Hepatocyte (in vitro differentiated cells): ENCODE measurements around the gene IFI27L1. TPM values are rescaled to one million over a fixed set of nuclear protein-coding genes. Genes with fewer than 3 reads are reported as not detected.

Experiments
- DNase-seq: peaks from one replicate; pipeline ENCODE4 v3.0.0-alpha.2; 2016; ENCODE audit warnings: low spot score
- H2AFZ ChIP-seq: fragments of 200-600 bp; sonication (generic); 2 replicates; pipeline ENCODE4 v1.6.0; 2016; ENCODE audit warnings: antibody characterized with exemption, mild to moderate bottlenecking
- H3K27ac ChIP-seq: fragments of 200-600 bp; sonication (generic); 2 replicates; pipeline ENCODE4 v1.5.1; 2016; ENCODE audit warnings: mild to moderate bottlenecking
- H3K27me3 ChIP-seq: fragments of 200-600 bp; sonication (generic); 2 replicates; pipeline ENCODE4 v1.6.1; 2016
- H3K36me3 ChIP-seq: fragments of 200-600 bp; sonication (generic); replicated peaks from 2 replicates; pipeline ENCODE4 v1.5.1; 2016; ENCODE audit warnings: low read depth; ENCODE audit not compliant: insufficient read depth
- H3K4me1 ChIP-seq: fragments of 200-600 bp; sonication (generic); 2 replicates; pipeline ENCODE4 v1.5.1; 2016; ENCODE audit warnings: mild to moderate bottlenecking, moderate library complexity; ENCODE audit not compliant: insufficient read depth
- H3K4me2 ChIP-seq: fragments of 200-600 bp; sonication (generic); 2 replicates; pipeline ENCODE4 v1.6.0; 2016
- H3K4me3 ChIP-seq: fragments of 200-600 bp; sonication (generic); 2 replicates; pipeline ENCODE4 v1.5.1; 2016; ENCODE audit warnings: mild to moderate bottlenecking
- H3K79me2 ChIP-seq: fragments of 200-600 bp; sonication (generic); 2 replicates; pipeline ENCODE4 v1.6.0; 2017; ENCODE audit warnings: mild to moderate bottlenecking
- H3K9me2 ChIP-seq: fragments of 200-600 bp; sonication (generic); replicated peaks from 2 replicates; pipeline ENCODE4 v1.6.0; 2017; ENCODE audit warnings: mild to moderate bottlenecking; ENCODE audit not compliant: insufficient read depth
- H3K9me3 ChIP-seq: fragments of 200-600 bp; sonication (generic); 2 replicates; pipeline ENCODE4 v1.5.1; 2016; ENCODE audit warnings: low read depth, mild to moderate bottlenecking
- H4K20me1 ChIP-seq: fragments of 200-600 bp; sonication (generic); 2 replicates; pipeline ENCODE4 v1.6.0; 2016; ENCODE audit warnings: mild to moderate bottlenecking; ENCODE audit not compliant: insufficient read depth, poor library complexity, severe bottlenecking
- EZH2 ChIP-seq: fragments of 200-600 bp; sonication (generic); IDR thresholded peaks from 2 replicates; pipeline ENCODE4 v1.6.1; 2016; ENCODE audit warnings: antibody characterized with exemption, mild to moderate bottlenecking, borderline replicate concordance
- EZH2phosphoT487 ChIP-seq: fragments of 200-600 bp; sonication (generic); IDR thresholded peaks from one replicate; pipeline ENCODE4 v1.6.1; 2018; ENCODE audit warnings: antibody characterized with exemption, mild to moderate bottlenecking, low read depth, moderate library complexity; ENCODE audit not compliant: unreplicated experiment, severe bottlenecking
- WGBS: methylation state at CpG from one replicate; pipeline ENCODE4 v1.1.6; 2016; ENCODE audit warnings: low lambda C conversion rate; ENCODE audit errors: missing lambda C conversion rate; 5-methylcytosine and 5-hydroxymethylcytosine counted together
- polyA plus RNA-seq: library from polyadenylated mRNA; unstranded; fragments of >200 nt; fragmentation: Nextera tagmentation; extraction: Ambion mirVana; gene quantifications from 2 replicates; pipeline ENCODE4 v1.2.1, GENCODE V29; 2016
- total RNA-seq: library from RNA; depleted of rRNA; stranded (reverse); fragments of >200 nt; gene quantifications from 2 replicates; pipeline ENCODE4 v1.2.3, GENCODE V29; 2014
- TF ChIP-seq, protein P1 (sequence below): fragments of 200-600 bp; sonication (generic); IDR thresholded peaks from 2 replicates; pipeline ENCODE4 v1.5.1; 2016; ENCODE audit warnings: antibody characterized with exemption, mild to moderate bottlenecking; ENCODE audit not compliant: poor library complexity

IFI27L1 gene, protein sequence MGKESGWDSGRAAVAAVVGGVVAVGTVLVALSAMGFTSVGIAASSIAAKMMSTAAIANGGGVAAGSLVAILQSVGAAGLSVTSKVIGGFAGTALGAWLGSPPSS
- total RNA-seq: 16.7 and 18.9 TPM in 2 replicates
- 29.4 and 32.1 TPM in 2 replicates for polyA plus RNA-seq

DNA sequence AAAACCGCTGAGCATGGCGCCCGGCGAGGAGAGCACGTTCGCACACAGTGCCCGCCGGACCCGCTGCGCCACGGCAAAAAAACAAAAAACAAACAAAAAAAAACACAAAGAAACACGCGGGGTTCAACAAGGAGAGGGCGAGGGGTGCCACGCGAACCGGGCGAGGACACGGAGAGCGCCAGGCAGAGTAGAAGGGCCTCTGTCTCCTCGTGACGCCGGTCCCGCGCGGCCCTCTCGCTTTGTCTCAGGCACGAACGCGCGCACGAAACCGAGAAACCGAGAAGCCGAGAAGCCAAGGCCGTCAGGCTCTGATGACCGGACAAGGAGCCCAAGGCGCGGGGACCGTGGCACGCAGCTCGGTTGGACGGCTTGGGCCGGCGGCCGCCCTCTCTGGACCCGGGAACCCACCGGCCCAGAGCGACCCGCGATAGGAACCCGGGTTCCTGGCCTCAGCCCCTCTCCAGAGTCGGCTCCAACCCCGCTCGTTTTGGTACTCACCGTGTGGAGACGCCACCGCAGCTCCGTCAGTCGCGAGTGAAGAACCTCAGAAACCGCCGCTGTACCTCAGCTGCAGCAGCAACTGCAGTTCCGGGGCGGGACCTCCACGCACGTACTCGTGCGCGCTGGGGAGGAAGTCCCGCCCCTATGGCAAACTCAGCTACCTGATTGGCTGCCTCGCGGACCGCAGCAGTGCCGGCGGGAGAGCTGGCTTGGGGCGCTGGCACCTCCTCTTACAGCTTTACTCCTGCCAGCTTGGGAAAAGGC is at the start of gene IFI27L1, which contains the start of gene DDX24:
Gene IFI27L1, plus strand, starts transcription at position 690 of the 765 bp plus-strand sequence. CDS start 15,628 bp downstream, outside the sequence.
Gene DDX24, minus strand, starts transcription at position 582 of the 765 bp plus-strand sequence. CDS start 1,460 bp downstream, outside the sequence.
- Histone ChIP-seq H3K4me1 (peaks cover 33% of the 10 kb centered on the region), H3K27me3 (no peaks in the 10 kb centered on the region), H3K4me3 (peak within 1 kb of the TSS; percentile 94), H3K79me2 (peaks cover 76% of the 10 kb centered on the region), H3K36me3 (no peaks in the 10 kb centered on the region), H3K27ac (peak within 1 kb of the TSS; percentile 96), H3K4me2 (peak within 1 kb of the TSS; percentile 90), H4K20me1 (peaks cover 36% of the 10 kb centered on the region), H3K9me2 (no peaks in the 10 kb centered on the region), H2AFZ (peak within 1 kb of the TSS; percentile 80), H3K9me3 (no peaks in the 10 kb centered on the region)
- TF ChIP-seq EZH2phosphoT487: no peak
- no peak for TF ChIP-seq EZH2
- TF ChIP-seq, protein P1, sequence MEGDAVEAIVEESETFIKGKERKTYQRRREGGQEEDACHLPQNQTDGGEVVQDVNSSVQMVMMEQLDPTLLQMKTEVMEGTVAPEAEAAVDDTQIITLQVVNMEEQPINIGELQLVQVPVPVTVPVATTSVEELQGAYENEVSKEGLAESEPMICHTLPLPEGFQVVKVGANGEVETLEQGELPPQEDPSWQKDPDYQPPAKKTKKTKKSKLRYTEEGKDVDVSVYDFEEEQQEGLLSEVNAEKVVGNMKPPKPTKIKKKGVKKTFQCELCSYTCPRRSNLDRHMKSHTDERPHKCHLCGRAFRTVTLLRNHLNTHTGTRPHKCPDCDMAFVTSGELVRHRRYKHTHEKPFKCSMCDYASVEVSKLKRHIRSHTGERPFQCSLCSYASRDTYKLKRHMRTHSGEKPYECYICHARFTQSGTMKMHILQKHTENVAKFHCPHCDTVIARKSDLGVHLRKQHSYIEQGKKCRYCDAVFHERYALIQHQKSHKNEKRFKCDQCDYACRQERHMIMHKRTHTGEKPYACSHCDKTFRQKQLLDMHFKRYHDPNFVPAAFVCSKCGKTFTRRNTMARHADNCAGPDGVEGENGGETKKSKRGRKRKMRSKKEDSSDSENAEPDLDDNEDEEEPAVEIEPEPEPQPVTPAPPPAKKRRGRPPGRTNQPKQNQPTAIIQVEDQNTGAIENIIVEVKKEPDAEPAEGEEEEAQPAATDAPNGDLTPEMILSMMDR: no peak
- peak; percentile 97 for DNase-seq
- under 1% methylated on average over 71 of the region's 77 CpGs for WGBS

DNA sequence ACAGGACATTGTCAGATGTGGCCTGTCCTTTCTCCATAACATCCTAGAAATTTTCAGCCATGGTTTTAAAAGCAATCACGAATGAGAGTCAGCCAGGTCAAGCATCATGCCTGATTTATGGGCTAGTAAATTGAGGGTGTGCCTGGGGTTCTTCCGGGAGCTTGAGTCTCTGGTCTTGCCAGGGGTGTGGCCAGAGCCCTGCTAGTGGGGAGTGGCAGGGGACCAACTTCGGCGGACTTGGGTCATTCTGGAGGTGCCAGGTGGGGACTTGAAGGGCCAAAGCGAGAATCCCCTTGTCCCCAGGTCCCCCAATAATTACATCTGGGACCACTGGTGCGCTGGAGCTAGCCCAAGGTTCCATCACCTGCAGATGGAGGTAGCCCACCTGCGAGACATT is 49.2 kb upstream of the IFI27L1 start:
- Histone ChIP-seq H3K9me3 (no peaks in the 10 kb centered on the region), H3K27ac (no peak overlapping the region), H3K79me2 (no peaks in the 10 kb centered on the region), H2AFZ (no peak overlapping the region), H3K4me3 (no peak overlapping the region), H3K4me1 (no peaks in the 10 kb centered on the region), H3K9me2 (no peaks in the 10 kb centered on the region), H3K4me2 (no peak overlapping the region), H3K27me3 (no peaks in the 10 kb centered on the region), H3K36me3 (no peaks in the 10 kb centered on the region), H4K20me1 (no peaks in the 10 kb centered on the region)
- DNase-seq: no peak
- 72% methylated on average over 7 of the region's 7 CpGs for WGBS
- TF ChIP-seq, protein P1: no peak
- TF ChIP-seq EZH2: no peak
- no peak for TF ChIP-seq EZH2phosphoT487

DNA sequence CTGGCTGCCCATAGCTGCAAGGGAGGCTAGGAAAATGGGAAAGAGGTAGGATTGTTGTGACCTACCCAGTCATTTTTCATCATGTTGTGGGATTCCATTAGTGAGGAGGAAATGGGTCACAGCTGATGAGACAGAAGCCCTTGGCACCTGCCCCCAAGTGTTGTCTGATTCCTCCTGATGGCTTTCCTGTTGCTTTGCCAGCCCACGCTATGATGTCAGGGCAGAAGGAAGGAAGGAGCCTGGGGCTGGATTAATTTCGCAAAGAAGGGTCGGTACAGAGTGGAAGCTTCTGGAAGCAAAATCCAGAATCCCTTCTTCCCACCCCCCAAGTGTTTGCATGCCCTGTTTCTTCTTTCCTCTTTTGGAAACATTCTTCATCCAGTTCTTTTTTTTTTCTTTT is 46.2 kb upstream of the IFI27L1 start:
- Histone ChIP-seq H3K9me2 (no peaks in the 10 kb centered on the region), H4K20me1 (no peaks in the 10 kb centered on the region), H3K4me2 (no peak overlapping the region), H3K4me3 (no peak overlapping the region), H3K27ac (no peak overlapping the region), H3K4me1 (no peaks in the 10 kb centered on the region), H3K27me3 (no peaks in the 10 kb centered on the region), H2AFZ (no peak overlapping the region), H3K79me2 (no peaks in the 10 kb centered on the region), H3K9me3 (no peaks in the 10 kb centered on the region), H3K36me3 (no peaks in the 10 kb centered on the region)
- TF ChIP-seq, protein P1: no peak
- TF ChIP-seq EZH2phosphoT487 (no peak), EZH2 (no peak)
- DNase-seq: no peak
- WGBS: 97% methylated on average over 3 of the region's 3 CpGs
